Caki2 (cell line): ENCODE results near the gene LGR5. TPM values are rescaled to one million over a fixed set of nuclear protein-coding genes. Genes with fewer than 3 reads are reported as not detected.

ENCODE experiments used
- DNase-seq: peaks from one replicate; pipeline ENCODE4 v3.0.0-alpha.2; 2015; ENCODE audit warnings: low read depth
- in situ Hi-C: cut with HindIII; loops from 2 replicates; pipeline ENCODE4 v1.10.0; 2016; ENCODE audit warnings: low sequenced_read_pairs, low pct_unique_long_range_greater_than_20kb, mixed read lengths
- total RNA-seq: library from RNA; depleted of rRNA; stranded (reverse); fragments of >200 nt; shearing (Covaris generic); gene quantifications from 2 replicates; pipeline ENCODE4 v1.2.3, GENCODE V29; 2014; ENCODE audit warnings: low replicate concordance; rRNA removed

LGR5 gene
- not detected in 2 replicates for total RNA-seq

GRCh38 chr12:71439613-71440344, at the start of gene LGR5:
LGR5 (plus strand) TSS chr12:71439798; CDS start chr12:71440081, 283 bp downstream.
- DNase-seq = peak; percentile 41
- in situ Hi-C loops = no loop called here

- peak; percentile 59 for DNase-seq
- in situ Hi-C loops = no loop called here
These were observed 47.0 kb upstream of the LGR5 start for GRCh38 chr12:71392521-71393145.

GRCh38 chr12:71393625-71394024, 46.0 kb upstream of the LGR5 start:
- no peak for DNase-seq
- in situ Hi-C loops = no loop called here

- DNase-seq = no peak
- in situ Hi-C loops = no loop called here
These were observed 42.1 kb upstream of the LGR5 start for GRCh38 chr12:71397433-71397954.

- DNase-seq = no peak
- in situ Hi-C loops = no loop called here
These were observed 40.4 kb upstream of the LGR5 start for GRCh38 chr12:71399197-71399596.

- in situ Hi-C loops = no loop called here
- DNase-seq = no peak
These were observed 39.1 kb upstream of the LGR5 start for GRCh38 chr12:71400481-71400880.

GRCh38 chr12:71405884-71406283, 33.7 kb upstream of the LGR5 start:
- DNase-seq = no peak
- in situ Hi-C loops = no loop called here

GRCh38 chr12:71407732-71408131, 31.9 kb upstream of the LGR5 start:
- no peak for DNase-seq

GRCh38 chr12:71410844-71411243, 28.8 kb upstream of the LGR5 start:
- DNase-seq = no peak
- in situ Hi-C loops = no loop called here

More at GRCh38 chr12:71407732-71408131, 31.9 kb upstream of the LGR5 start:
- in situ Hi-C loops = no loop called here

- DNase-seq = no peak
- in situ Hi-C loops = no loop called here
These were observed 28.0 kb upstream of the LGR5 start for GRCh38 chr12:71411635-71412034.

- peak; percentile 44 for DNase-seq
- in situ Hi-C loops = no loop called here
These were observed 24.0 kb upstream of the LGR5 start for GRCh38 chr12:71415336-71416231.

GRCh38 chr12:71417181-71417580, 22.4 kb upstream of the LGR5 start:
- no peak for DNase-seq
- in situ Hi-C loops = no loop called here

GRCh38 chr12:71420775-71421406, 18.7 kb upstream of the LGR5 start:
- no peak for DNase-seq

GRCh38 chr12:71425568-71426299, 13.9 kb upstream of the LGR5 start:
- in situ Hi-C loops = no loop called here

More at GRCh38 chr12:71420775-71421406, 18.7 kb upstream of the LGR5 start:
- in situ Hi-C loops = no loop called here

GRCh38 chr12:71426300-71427047, 13.1 kb upstream of the LGR5 start:
- in situ Hi-C loops = no loop called here
- DNase-seq = no peak

More at GRCh38 chr12:71425568-71426299, 13.9 kb upstream of the LGR5 start:
- no peak for DNase-seq

- in situ Hi-C loops = no loop called here
- no peak for DNase-seq
These were observed 8.8 kb upstream of the LGR5 start for GRCh38 chr12:71430756-71431155.

GRCh38 chr12:71431991-71432390, 7.6 kb upstream of the LGR5 start:
- no peak for DNase-seq
- in situ Hi-C loops = no loop called here
